GM18868 (cell line): Measurements from ENCODE around the gene QRICH1.

Source experiments
- ATAC-seq: cut with Tn5 transposase; IDR thresholded peaks from one replicate; pipeline ENCODE4 v1.9.1; 2021; ENCODE audit warnings: mild to moderate bottlenecking, moderate library complexity; ENCODE audit not compliant: unreplicated experiment

The QRICH1 gene

DNA sequence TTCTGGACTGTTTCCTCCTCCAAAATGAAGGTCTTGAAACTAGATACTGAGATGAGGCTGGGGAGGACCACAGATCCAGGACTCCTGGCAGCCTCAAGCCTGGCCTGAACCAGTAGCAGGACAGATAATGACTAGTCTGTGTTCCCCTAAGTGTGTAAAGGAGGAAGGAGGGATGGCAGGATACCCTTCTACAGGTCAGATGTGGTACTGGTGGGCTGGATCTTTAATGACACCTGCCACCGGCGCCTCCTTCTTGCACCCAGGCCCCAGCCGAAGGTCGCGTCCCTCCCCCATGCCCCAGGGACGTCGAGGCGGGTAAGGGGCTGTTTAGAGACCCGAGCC lies 26.2 kb upstream of the QRICH1 start:
- no peak for ATAC-seq

DNA sequence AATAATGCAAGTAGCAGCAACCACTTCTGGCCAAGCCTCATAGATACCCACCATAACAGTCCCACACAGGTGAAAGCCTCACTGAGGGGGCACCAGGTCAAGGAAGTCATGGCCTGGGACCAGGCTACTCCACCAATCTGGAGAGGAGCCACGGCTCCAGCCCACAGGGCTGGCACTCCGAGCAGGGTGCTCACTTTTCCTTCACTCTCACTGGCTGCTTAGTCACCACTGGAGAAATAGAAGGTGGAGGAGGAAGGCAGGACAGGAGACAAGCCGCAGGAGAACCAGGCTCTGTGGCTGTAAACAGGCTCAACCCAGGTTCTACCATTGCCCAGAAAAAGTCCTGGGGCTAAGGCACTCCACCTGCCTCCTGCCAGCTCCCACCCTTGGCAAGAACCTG lies 25.6 kb upstream of the QRICH1 start:
- no peak for ATAC-seq

- ATAC-seq = no peak
These were observed 25.2 kb upstream of the QRICH1 start for GRCh38 chr3:49119036-49119435.

GRCh38 chr3:49112262-49112661 lies 18.4 kb upstream of the QRICH1 start:
- no peak for ATAC-seq

- no peak for ATAC-seq
These were observed 17.5 kb upstream of the QRICH1 start for GRCh38 chr3:49111347-49111746.

DNA sequence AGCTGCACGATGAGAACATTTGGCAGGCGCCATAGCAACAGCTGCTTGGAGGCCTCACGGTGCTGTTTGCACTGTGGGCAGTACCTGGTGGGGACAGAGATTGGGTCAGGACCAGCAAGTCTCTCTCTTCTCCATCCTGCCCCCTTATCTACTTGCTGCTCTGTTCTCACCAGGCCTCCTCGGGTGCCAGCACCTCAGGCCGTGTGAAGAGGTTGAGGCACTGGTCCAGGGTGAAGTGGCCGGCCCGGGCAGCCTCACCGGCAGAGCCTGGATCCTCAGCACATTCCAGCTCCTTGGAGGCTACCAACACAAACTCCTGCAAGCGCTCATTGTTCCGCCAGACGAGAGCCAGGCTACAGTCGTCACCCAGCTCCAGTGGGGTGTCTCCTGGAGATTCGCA lies 16.9 kb upstream of the QRICH1 start:
- ATAC-seq = no peak

DNA sequence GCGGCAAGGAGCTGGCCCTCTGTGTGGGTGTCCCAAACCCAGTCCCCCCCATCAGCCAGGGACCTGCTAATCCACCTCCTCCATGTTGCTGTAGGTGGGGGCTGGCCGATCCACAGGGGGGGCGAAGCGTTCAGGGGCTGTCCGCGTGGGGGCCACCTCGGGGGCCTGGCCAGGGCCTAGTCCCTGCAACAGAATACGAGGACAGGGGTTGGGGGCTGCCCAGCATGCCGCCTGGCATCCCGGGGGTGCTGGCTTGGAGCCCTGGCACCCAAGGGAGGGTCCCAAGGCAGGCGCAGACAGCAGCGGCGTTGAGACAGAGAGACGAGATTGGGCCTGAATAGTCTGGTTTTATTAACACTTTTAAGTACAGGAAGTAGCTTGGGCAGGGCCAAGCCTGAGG lies 14.5 kb upstream of the QRICH1 start:
- ATAC-seq = no peak

- peak; percentile 93 for ATAC-seq
These were observed 10.8 kb upstream of the QRICH1 start, which contains the start of gene QARS1 for GRCh38 chr3:49104427-49105291. Gene QARS1, minus strand, starts transcription at chr3:49104757. Its CDS starts 24 bp downstream, at chr3:49104733.

GRCh38 chr3:49104052-49104426 lies 10.2 kb upstream of the QRICH1 start:
- no peak for ATAC-seq

GRCh38 chr3:49100046-49100615 lies 6.3 kb upstream of the QRICH1 start:
- no peak for ATAC-seq

GRCh38 chr3:49098910-49099630 lies 5.2 kb upstream of the QRICH1 start:
- no peak for ATAC-seq

DNA sequence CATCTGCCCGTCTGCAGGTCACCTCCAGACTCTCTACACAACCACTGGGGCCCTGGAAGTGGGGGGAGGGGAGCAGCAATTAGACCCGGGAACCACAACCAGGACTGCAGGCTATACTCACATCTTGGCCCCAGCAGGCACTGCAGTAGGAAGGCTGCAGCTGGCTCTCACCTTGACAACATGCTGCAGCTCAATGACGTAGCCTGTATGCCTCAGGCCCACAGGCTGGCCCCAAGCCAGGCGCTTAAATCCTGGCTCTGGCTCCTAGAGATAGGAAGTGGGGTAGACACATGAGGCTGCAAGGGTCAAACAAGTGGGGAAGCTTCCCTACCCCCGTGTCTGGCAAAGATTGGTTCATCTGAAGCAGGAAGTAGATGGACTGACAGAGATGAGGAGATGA lies 4.6 kb upstream of the QRICH1 start:
- ATAC-seq = no peak

DNA sequence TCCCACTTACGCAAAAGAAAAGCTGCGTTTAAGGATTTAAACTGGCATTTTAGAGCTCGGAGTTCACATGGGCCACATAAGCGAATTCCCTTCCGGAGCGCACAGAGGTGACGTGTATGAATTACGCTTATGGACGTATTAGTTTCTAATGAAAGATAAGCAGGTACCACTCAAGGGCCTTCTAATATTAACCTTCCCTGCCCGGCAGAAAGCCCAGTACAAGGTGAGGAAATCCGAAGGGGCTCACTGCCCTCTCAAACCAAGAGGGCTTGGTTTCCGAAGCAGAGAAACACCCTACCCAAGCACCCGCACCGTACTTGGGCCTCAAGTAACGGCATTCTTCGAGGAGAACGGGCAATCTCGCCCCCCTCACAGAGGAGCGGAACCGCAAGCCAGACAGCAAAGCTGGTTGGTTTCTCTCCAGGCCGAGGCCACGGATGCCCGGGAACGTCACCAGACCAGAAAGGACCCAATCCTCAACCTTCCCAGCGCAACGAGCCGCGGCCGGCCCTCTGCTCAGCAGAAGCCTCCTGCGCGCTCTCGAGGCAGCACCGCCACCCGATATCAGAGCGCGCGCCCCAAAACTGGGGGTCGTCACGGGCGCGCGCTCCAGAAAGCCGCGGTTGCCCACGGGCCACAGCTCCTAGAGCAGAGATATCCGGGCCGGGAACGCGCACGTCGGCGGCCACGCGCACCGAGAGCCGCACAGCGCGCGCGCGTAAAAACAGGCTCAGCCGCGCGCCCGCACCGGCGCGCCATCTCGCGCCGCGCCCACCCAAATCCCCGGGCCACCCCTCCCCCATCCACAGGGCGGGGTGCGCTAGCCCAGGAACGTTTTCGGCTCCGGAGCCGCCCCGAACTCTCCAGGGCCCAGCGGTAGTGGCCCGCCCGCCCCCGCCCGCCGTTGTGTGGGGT lies 676 bp downstream of the QRICH1 start:
- peak; percentile 40 for ATAC-seq

DNA sequence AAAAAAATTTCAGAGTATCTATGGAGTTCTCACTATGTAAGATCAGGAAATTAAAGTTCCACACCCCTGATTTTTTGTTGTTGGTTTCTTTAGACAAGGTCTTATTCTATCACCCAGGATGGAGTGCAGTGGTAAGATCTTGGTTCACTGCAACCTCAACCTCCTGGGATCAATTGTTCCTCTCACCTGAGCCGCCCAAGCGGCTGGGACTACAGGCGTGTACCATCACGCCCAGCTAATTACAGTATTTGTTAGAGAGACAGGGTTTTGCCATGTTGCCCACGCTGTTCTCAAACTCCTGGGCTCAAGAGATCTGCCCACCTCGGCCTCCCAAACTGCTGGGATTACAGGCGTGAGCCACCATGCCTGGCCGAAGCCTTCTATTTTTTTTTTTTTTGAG lies 12.4 kb downstream of the QRICH1 start:
- no peak for ATAC-seq

DNA sequence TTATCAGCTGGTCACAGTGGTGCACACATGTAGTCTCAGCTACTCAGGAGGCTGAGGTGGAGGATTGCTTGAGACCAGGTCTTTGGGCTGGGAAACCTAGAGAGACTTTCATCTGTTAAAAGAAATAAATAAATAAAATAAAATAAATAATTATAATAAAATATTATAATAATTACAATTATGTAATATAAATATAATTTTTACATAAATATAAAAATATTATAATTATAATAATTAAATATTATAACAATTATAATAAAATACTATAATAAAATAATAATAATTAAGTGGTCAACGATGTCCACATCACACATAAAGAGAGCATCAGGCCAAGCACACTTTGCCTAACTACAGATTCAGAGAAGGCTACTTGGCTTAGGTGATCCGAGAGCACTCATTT lies 14.6 kb downstream of the QRICH1 start:
- ATAC-seq = no peak

- no peak for ATAC-seq
These were observed 17.2 kb downstream of the QRICH1 start for GRCh38 chr3:49076646-49077045.

GRCh38 chr3:49076116-49076515 lies 17.8 kb downstream of the QRICH1 start:
- no peak for ATAC-seq

- ATAC-seq = no peak
These were observed 35.9 kb downstream of the QRICH1 start for GRCh38 chr3:49058011-49058410.

- no peak for ATAC-seq
These were observed 36.6 kb downstream of the QRICH1 start for GRCh38 chr3:49057268-49057667.

GRCh38 chr3:49054344-49054862 lies 39.5 kb downstream of the QRICH1 start:
- ATAC-seq = no peak

- ATAC-seq = no peak
These were observed 40.3 kb downstream of the QRICH1 start for GRCh38 chr3:49053543-49053942.
